ENCODE results near the gene RIMS4. TPM values are rescaled to one million over a fixed set of nuclear protein-coding genes. Genes with fewer than 3 reads are reported as not detected.

Gene RIMS4
- total and polyA plus RNA-seq, 10 of the 15 experiments (the other 5 are each of a cell fraction or from before 2014, with no cell fraction given) = under 0.01 to 0.07 (median 0.05) TPM; not detected in 5

GRCh38 chr20:44702776-44703175 lies 107.6 kb downstream of the RIMS4 start (continued):
- TF ChIP-seq CEBPZ (IDR thresholded peaks at IDR 0.05; ENCODE audit: low read depth, low read length) (no peak), CTCF (IDR thresholded peaks at IDR 0.05 in 2 of 3, conservative IDR thresholded peaks at IDR 0.05 in 1 of 3; ENCODE audit: control insufficient read depth in 2 of 3, extremely low read depth in 1 of 3, insufficient read depth in 1 of 3, low read depth in 3 of 3, low read length in 3 of 3) (no peak), RB1 (IDR thresholded peaks at IDR 0.05; ENCODE audit: borderline replicate concordance) (no peak), ZBTB40 (IDR thresholded peaks at IDR 0.05; ENCODE audit: borderline replicate concordance) (no peak), RAD51 (IDR thresholded peaks at IDR 0.05) (peak; percentile 44; the same call in 1 of the 2 replicates), RUNX3 (IDR thresholded peaks at IDR 0.05; ENCODE audit: low read length) (peak; percentile 43; the same call in 1 of the 2 replicates), BRCA1 (IDR thresholded peaks at IDR 0.05; ENCODE audit: low read depth, low read length) (no peak), HDAC2 (IDR thresholded peaks at IDR 0.05) (no peak), POLR2AphosphoS2 (IDR thresholded peaks at IDR 0.05; ENCODE audit: low read depth, low read length) (no peak), NR2F1 (conservative IDR thresholded peaks at IDR 0.05) (peak; percentile 88), ZNF687 (IDR thresholded peaks at IDR 0.05) (no peak), PRDM15 (CRISPR knock-in tag; IDR thresholded peaks at IDR 0.05) (no peak)
